Esophagus muscularis mucosa (tissue), 4 donors: ENCODE data around the gene AK8.

Experiments
- CTCF ChIP-seq, 3 experiments: fragments of 200-600 bp in 2 of 3; fragments of 450-650 bp in 1 of 3; sonication (generic) in 2 of 3; IDR thresholded peaks; one replicate each; pipeline ENCODE4 v1.5.1; 2017 to 2019; ENCODE audit warnings: antibody characterized with exemption in 3 of 3, mild to moderate bottlenecking in 2 of 3, moderate library complexity in 1 of 3
- EP300 ChIP-seq: sonication (generic); formaldehyde crosslinking; IDR thresholded peaks from one replicate; pipeline ENCODE4 v1.6.1; 2017; ENCODE audit warnings: antibody characterized with exemption
- POLR2A ChIP-seq: fragments of 450-650 bp; IDR thresholded peaks from one replicate; pipeline ENCODE4 v1.6.1; 2017; ENCODE audit warnings: antibody characterized with exemption, moderate library complexity, mild to moderate bottlenecking, low read depth
- POLR2AphosphoS5 ChIP-seq, 2 donors: sonication (generic); formaldehyde crosslinking; IDR thresholded peaks; one replicate each; pipeline ENCODE4 v1.6.1; 2017; ENCODE audit warnings: antibody characterized with exemption in 2 of 2

- TF ChIP-seq CTCF (IDR thresholded peaks at IDR 0.05) (no peak), POLR2AphosphoS5 (IDR thresholded peaks at IDR 0.05) (no peak), EP300 (no peak), POLR2A (no peak)
Measured at GRCh38 chr9:132881826-132882225, 3.7 kb upstream of the AK8 start.
